ENCODE results near the gene CHST13. TPM values are rescaled to one million over a fixed set of nuclear protein-coding genes. Genes with fewer than 3 reads are reported as not detected.
"Not testable (repeated sequence)": the region's sequence is repeated elsewhere in the genome, so short reads cannot be mapped to it uniquely, and the experiment has no call there.

CHST13 gene
- total RNA-seq, 1 donor: 1.5 TPM

- no peak overlapping the region for H3K4me3 ChIP-seq (ENCODE audit: low read length)
- no peaks in the 10 kb centered on the region for H3K9me3 ChIP-seq (ENCODE audit: low read depth, low read length)
- peaks cover 52% of the 10 kb centered on the region for H3K4me1 ChIP-seq (ENCODE audit: insufficient read depth, low read length)
- no peaks in the 10 kb centered on the region for H3K27me3 ChIP-seq (ENCODE audit: insufficient read depth, low read length)
These were observed 1.3 kb downstream of the CHST13 start for GRCh38 chr3:126525091-126525852.

GRCh38 chr3:126525853-126526667 lies 2.1 kb downstream of the CHST13 start:
- Histone ChIP-seq H3K4me1 (ENCODE audit: insufficient read depth, low read length) (peaks cover 60% of the 10 kb centered on the region), H3K9me3 (ENCODE audit: low read depth, low read length) (no peaks in the 10 kb centered on the region), H3K4me3 (ENCODE audit: low read length) (no peak overlapping the region), H3K27me3 (ENCODE audit: insufficient read depth, low read length) (no peaks in the 10 kb centered on the region)

- H3K9me3 ChIP-seq (ENCODE audit: low read depth, low read length): no peaks in the 10 kb centered on the region
- H3K4me1 ChIP-seq (ENCODE audit: insufficient read depth, low read length): peaks cover 62% of the 10 kb centered on the region
- no peaks in the 10 kb centered on the region for H3K27me3 ChIP-seq (ENCODE audit: insufficient read depth, low read length)
These were observed 2.7 kb downstream of the CHST13 start for GRCh38 chr3:126526668-126527005.

GRCh38 chr3:126527006-126527405 lies 3.1 kb downstream of the CHST13 start:
- Histone ChIP-seq H3K27me3 (ENCODE audit: insufficient read depth, low read length) (no peaks in the 10 kb centered on the region), H3K4me3 (ENCODE audit: low read length) (no peak overlapping the region), H3K4me1 (ENCODE audit: insufficient read depth, low read length) (peaks cover 62% of the 10 kb centered on the region), H3K9me3 (ENCODE audit: low read depth, low read length) (no peaks in the 10 kb centered on the region)

More at GRCh38 chr3:126526668-126527005, 2.7 kb downstream of the CHST13 start:
- H3K4me3 ChIP-seq (ENCODE audit: low read length): no peak overlapping the region

- peaks cover 59% of the 10 kb centered on the region for H3K4me1 ChIP-seq (ENCODE audit: insufficient read depth, low read length)
- H3K27me3 ChIP-seq (ENCODE audit: insufficient read depth, low read length): no peaks in the 10 kb centered on the region
- H3K4me3 ChIP-seq (ENCODE audit: low read length): no peak overlapping the region
These were observed 3.7 kb downstream of the CHST13 start for GRCh38 chr3:126527455-126528211.

GRCh38 chr3:126528419-126528799 lies 4.5 kb downstream of the CHST13 start:
- H3K27me3 ChIP-seq (ENCODE audit: insufficient read depth, low read length): no peaks in the 10 kb centered on the region
- H3K4me3 ChIP-seq (ENCODE audit: low read length): no peak overlapping the region
- peaks cover 62% of the 10 kb centered on the region for H3K4me1 ChIP-seq (ENCODE audit: insufficient read depth, low read length)

More at GRCh38 chr3:126527455-126528211, 3.7 kb downstream of the CHST13 start:
- no peaks in the 10 kb centered on the region for H3K9me3 ChIP-seq (ENCODE audit: low read depth, low read length)

DNA sequence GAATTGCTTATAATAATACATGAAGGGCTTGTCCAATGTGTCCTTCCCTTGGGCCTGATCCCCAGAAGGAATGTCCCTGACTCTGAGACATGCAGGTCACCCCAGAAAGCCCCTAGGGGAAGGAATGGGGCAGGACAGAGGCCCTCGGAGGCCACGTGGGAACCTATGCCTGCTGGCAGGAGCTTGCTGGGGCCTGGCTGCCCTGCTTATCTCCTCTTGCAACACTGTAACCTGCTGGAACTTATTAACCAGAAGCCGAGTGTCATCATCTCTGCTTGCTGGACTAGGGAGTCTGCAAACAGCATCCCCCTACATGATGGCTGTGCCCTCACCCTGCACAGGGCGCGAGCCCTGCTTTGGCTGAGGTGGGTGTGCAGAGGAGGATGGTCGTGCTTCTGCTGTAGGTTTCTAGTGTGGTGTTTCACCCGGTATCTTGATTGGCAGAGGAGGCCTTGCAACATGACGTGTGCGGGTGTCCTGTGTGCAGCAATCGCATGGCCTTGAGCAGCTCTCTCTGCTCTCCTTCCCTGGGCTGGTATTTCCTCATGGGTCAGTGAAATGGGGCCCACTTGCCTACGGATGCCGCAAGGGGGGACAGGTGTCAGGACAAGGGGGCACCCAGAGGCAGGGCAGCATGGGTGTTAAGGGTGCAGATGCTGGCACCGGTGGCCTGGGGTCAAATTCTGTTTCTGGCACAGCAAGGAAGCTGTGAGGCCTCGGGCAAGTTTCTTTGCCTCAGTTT lies 5.0 kb downstream of the CHST13 start:
- no peak overlapping the region for H3K4me3 ChIP-seq (ENCODE audit: low read length)

More at GRCh38 chr3:126528419-126528799, 4.5 kb downstream of the CHST13 start:
- H3K9me3 ChIP-seq (ENCODE audit: low read depth, low read length): no peaks in the 10 kb centered on the region

GRCh38 chr3:126529585-126530170 lies 5.7 kb downstream of the CHST13 start:
- H3K27me3 ChIP-seq (ENCODE audit: insufficient read depth, low read length): no peaks in the 10 kb centered on the region
- no peak overlapping the region for H3K4me3 ChIP-seq (ENCODE audit: low read length)
- H3K9me3 ChIP-seq (ENCODE audit: low read depth, low read length): no peaks in the 10 kb centered on the region
- peaks cover 60% of the 10 kb centered on the region for H3K4me1 ChIP-seq (ENCODE audit: insufficient read depth, low read length)

More for the DNA sequence above, 5.0 kb downstream of the CHST13 start:
- Histone ChIP-seq H3K9me3 (ENCODE audit: low read depth, low read length) (no peaks in the 10 kb centered on the region), H3K4me1 (ENCODE audit: insufficient read depth, low read length) (peaks cover 62% of the 10 kb centered on the region), H3K27me3 (ENCODE audit: insufficient read depth, low read length) (no peaks in the 10 kb centered on the region)

- Histone ChIP-seq H3K9me3 (ENCODE audit: low read depth, low read length) (no peaks in the 10 kb centered on the region), H3K27me3 (ENCODE audit: insufficient read depth, low read length) (no peaks in the 10 kb centered on the region), H3K4me1 (ENCODE audit: insufficient read depth, low read length) (peaks cover 58% of the 10 kb centered on the region), H3K4me3 (ENCODE audit: low read length) (no peak overlapping the region)
These were observed 6.5 kb downstream of the CHST13 start for GRCh38 chr3:126530171-126531050.

GRCh38 chr3:126531051-126531330 lies 7.0 kb downstream of the CHST13 start:
- H3K9me3 ChIP-seq (ENCODE audit: low read depth, low read length): no peaks in the 10 kb centered on the region
- H3K27me3 ChIP-seq (ENCODE audit: insufficient read depth, low read length): no peaks in the 10 kb centered on the region
- H3K4me3 ChIP-seq (ENCODE audit: low read length): no peak overlapping the region
- peaks cover 58% of the 10 kb centered on the region for H3K4me1 ChIP-seq (ENCODE audit: insufficient read depth, low read length)

DNA sequence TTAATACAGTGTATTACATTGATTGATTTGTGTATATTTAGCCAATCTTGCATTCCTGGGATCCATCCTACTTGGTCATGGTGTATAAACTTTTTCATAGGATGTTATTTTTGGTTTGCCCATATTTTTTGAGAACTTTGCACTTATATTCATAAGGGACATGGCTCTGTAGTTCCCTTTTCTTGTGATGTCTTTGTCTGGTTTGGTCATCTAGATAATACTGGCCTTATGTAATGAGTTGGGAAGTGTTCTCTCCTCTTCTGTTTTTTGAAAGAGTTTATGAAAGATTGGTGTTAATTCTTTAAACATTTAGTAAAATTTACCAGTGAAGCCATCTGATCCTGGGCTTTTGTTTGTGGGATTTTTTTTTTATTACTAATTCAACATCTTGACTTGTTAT lies 9.6 kb downstream of the CHST13 start:
- H3K4me3 ChIP-seq (ENCODE audit: low read length): no peak overlapping the region
- H3K27me3 ChIP-seq (ENCODE audit: insufficient read depth, low read length): no peaks in the 10 kb centered on the region
- peaks cover 38% of the 10 kb centered on the region for H3K4me1 ChIP-seq (ENCODE audit: insufficient read depth, low read length)
- no peaks in the 10 kb centered on the region for H3K9me3 ChIP-seq (ENCODE audit: low read depth, low read length)

DNA sequence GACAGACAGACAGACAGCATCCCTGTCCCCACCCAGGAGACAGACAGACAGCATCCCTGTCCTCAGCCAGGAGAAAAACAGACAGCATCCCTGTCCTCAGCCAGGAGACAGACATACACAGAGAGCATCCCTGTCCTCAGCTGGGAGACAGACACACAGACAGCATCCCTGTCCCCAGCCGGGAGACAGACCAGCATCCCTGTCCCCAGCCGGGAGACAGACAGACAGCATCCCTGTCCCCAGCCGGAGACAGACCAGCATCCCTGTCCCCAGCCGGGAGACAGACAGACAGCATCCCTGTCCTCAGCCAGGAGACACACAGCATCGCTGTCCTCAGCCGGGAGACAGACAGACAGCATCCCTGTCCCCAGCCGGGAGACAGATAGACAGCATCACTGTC lies 10.8 kb downstream of the CHST13 start:
- peaks cover 27% of the 10 kb centered on the region for H3K4me1 ChIP-seq (ENCODE audit: insufficient read depth, low read length)
- H3K4me3 ChIP-seq (ENCODE audit: low read length); H3K9me3 ChIP-seq (ENCODE audit: low read depth, low read length); H3K27me3 ChIP-seq (ENCODE audit: insufficient read depth, low read length): not testable (repeated sequence)

DNA sequence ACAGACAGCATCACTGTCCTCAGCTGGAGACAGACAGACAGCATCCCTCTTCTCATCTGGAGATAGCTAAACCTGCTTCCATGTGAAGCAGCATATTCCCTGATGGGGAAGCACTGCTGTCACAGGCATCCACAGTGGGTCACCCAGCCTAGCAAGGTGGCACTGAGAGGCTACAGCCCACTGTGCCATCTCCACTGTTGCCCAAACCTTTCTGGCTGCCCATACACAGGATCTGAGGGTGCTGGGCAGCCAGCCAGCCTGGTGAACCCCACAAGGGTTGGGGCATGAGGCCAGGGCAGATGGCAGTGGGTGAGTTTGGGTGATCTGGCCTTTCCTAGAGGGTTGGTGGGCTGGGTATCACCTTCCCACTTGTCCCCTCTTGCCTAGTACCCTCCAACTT lies 11.7 kb downstream of the CHST13 start:
- Histone ChIP-seq H3K9me3 (ENCODE audit: low read depth, low read length) (no peaks in the 10 kb centered on the region), H3K4me1 (ENCODE audit: insufficient read depth, low read length) (peaks cover 27% of the 10 kb centered on the region), H3K27me3 (ENCODE audit: insufficient read depth, low read length) (no peaks in the 10 kb centered on the region), H3K4me3 (ENCODE audit: low read length) (no peak overlapping the region)

GRCh38 chr3:126536126-126536525 lies 12.2 kb downstream of the CHST13 start:
- H3K27me3 ChIP-seq (ENCODE audit: insufficient read depth, low read length): no peaks in the 10 kb centered on the region
- H3K9me3 ChIP-seq (ENCODE audit: low read depth, low read length): no peaks in the 10 kb centered on the region
- H3K4me1 ChIP-seq (ENCODE audit: insufficient read depth, low read length): peaks cover 27% of the 10 kb centered on the region

More at GRCh38 chr3:126536126-126536525, 12.2 kb downstream of the CHST13 start:
- no peak overlapping the region for H3K4me3 ChIP-seq (ENCODE audit: low read length)
